Fibroblast of mammary gland (primary cell): ENCODE measurements around the gene ZNF778.

Experiments used
- DNase-seq: peaks from one replicate; pipeline ENCODE4 v3.0.0-alpha.2; 2010; ENCODE audit warnings: low read depth
- H3K4me3 ChIP-seq: 2 replicates; pipeline ENCODE4 v1.5.1; 2011; ENCODE audit warnings: low read depth, mild to moderate bottlenecking, low read length, moderate library complexity; ENCODE audit not compliant: control insufficient read depth
- CTCF ChIP-seq: conservative IDR thresholded peaks from 2 replicates; pipeline ENCODE4 v1.5.1; 2011; ENCODE audit warnings: low read depth, low read length, inconsistent platforms; ENCODE audit not compliant: control insufficient read depth, insufficient read depth

ZNF778 gene

GRCh38 chr16:89282523-89282922 lies 65.0 kb downstream of the ZNF778 start:
- H3K4me3 ChIP-seq, result no peak overlapping the region
- no peak for DNase-seq
- TF ChIP-seq CTCF, result no peak

GRCh38 chr16:89283449-89283848 lies 65.9 kb downstream of the ZNF778 start:
- no peak overlapping the region for H3K4me3 ChIP-seq
- DNase-seq, result no peak
- TF ChIP-seq CTCF, result no peak

DNA sequence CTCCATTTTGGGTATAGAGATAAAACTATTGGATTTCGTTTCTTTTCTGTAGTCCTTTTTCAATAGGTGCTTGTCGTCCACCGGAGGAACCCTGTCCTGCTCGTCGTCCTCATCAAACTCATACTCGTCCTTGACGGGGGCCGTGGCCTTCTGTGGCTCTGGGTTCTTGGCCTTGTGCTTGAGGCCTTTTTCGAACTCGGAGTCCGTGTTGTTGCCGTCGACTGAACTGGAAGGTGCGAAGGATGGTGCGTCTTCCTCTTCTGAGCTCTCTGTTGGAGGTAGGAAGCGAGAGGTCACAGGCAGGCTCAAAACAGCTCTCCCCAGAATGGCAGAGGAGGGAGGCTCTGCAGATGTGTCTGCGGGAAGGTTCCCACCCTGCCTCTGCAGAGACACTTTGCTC lies 67.9 kb downstream of the ZNF778 start:
- TF ChIP-seq CTCF, result no peak
- no peak for DNase-seq
- no peak overlapping the region for H3K4me3 ChIP-seq

DNA sequence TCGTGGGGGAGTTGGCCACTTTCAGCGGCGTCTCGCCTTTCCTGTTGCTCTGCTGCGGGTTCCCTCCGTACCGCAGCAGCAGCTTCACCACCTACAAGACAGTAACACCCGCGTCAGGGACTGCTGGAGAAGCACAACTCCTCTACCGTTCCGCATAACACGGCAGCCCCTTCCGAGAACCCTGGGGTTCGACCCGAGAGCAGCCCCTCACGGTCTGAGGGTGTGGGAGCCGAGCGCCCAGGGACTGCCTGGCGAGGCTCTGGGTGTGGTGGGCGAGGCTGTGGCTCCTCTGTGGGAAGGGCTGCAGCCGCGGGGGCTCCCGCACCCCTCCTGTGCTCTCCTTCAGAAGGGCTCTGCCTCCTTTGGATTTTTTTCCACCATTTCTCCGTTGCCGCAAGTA lies 68.6 kb downstream of the ZNF778 start:
- H3K4me3 ChIP-seq, result no peak overlapping the region
- no peak for TF ChIP-seq CTCF
- no peak for DNase-seq
